ENCODE measurements around the gene CCDC197. TPM values are rescaled to one million over a fixed set of nuclear protein-coding genes. Genes with fewer than 3 reads are reported as not detected.

The CCDC197 gene
- total RNA-seq, 1 donor from 2014 or later: not detected

DNA sequence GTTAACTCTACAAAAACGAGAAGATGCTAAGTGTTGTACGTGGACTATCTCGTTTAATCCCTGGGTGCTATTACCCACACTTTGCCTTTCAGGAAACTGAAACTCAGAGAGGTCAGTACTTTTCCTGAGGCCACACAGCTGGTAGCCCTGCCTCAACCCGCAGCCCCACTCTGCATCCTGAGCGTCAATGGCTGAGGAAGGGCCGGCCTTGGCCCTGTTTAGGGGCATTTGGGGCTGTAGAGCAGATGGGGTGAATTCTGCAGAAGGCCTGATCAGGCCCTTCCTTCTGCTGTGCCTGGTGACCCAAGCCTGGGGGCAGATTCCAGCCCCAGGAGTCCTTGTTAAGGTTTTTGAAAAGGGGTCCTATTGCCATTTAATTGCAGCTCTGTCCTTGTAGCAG lies 3.7 kb upstream of the CCDC197 start:
- peaks cover 23% of the 10 kb centered on the region for H3K27me3 Mint-ChIP-seq (ENCODE audit: low read depth)

DNA sequence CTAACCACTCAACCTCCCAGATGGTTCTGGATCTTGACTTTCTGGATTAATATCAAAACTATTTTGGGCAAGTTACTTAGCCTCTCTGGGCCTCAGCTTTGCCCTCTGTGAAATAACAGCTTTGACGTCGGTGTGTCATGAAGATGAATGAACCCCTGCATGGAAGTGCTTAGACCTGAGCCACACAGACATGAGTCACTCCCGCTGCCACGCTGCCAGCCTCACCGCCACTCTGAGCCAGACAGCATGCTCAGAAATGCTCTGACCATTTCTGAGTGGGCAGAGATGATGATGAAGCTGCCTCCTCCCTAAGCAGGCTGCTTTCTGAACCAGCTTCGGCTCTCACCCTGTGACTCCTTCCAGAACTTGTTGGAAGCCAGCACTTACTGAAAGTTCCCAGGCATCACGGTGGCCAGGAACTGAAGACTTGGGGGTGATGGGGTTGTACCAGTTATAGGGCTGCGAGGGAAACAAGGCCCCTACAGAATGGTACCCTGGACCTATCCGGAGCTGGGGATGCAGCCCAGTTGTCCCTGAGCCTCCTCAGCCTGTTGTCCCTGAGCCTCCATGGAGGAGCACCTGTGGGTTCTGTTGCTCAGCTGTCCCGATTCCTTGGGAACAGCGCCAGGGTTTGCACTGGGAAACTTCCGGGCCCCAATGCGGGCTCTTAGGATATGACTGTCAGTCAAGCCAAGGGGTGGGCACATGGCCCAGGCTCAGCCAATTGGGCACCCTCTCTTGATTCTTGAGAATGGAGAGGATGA lies 2.0 kb upstream of the CCDC197 start:
- Mint-ChIP-seq H3K9me3 (ENCODE audit: low read depth) (no peaks in the 10 kb centered on the region), H3K27ac (ENCODE audit: unreplicated experiment) (peak overlapping the region; percentile 41), H3K36me3 (ENCODE audit: low read depth) (no peaks in the 10 kb centered on the region), H3K4me3 (ENCODE audit: unreplicated experiment) (no peak overlapping the region), H3K27me3 (ENCODE audit: low read depth) (peaks cover 23% of the 10 kb centered on the region), H3K4me1 (ENCODE audit: low read depth) (peaks cover 14% of the 10 kb centered on the region)
- TF ChIP-seq, protein P1, sequence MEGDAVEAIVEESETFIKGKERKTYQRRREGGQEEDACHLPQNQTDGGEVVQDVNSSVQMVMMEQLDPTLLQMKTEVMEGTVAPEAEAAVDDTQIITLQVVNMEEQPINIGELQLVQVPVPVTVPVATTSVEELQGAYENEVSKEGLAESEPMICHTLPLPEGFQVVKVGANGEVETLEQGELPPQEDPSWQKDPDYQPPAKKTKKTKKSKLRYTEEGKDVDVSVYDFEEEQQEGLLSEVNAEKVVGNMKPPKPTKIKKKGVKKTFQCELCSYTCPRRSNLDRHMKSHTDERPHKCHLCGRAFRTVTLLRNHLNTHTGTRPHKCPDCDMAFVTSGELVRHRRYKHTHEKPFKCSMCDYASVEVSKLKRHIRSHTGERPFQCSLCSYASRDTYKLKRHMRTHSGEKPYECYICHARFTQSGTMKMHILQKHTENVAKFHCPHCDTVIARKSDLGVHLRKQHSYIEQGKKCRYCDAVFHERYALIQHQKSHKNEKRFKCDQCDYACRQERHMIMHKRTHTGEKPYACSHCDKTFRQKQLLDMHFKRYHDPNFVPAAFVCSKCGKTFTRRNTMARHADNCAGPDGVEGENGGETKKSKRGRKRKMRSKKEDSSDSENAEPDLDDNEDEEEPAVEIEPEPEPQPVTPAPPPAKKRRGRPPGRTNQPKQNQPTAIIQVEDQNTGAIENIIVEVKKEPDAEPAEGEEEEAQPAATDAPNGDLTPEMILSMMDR (IDR thresholded peaks at IDR 0.05): no peak
- DNase-seq (ENCODE audit: low spot score): no peak

More for the DNA sequence above, 3.7 kb upstream of the CCDC197 start:
- TF ChIP-seq, protein P1 (IDR thresholded peaks at IDR 0.05): no peak
- no peak for DNase-seq (ENCODE audit: low spot score)
- Mint-ChIP-seq H3K9me3 (ENCODE audit: low read depth) (no peaks in the 10 kb centered on the region), H3K4me3 (ENCODE audit: unreplicated experiment) (no peak overlapping the region), H3K27ac (ENCODE audit: unreplicated experiment) (no peak overlapping the region), H3K4me1 (ENCODE audit: low read depth) (peaks cover 14% of the 10 kb centered on the region), H3K36me3 (ENCODE audit: low read depth) (no peaks in the 10 kb centered on the region)

DNA sequence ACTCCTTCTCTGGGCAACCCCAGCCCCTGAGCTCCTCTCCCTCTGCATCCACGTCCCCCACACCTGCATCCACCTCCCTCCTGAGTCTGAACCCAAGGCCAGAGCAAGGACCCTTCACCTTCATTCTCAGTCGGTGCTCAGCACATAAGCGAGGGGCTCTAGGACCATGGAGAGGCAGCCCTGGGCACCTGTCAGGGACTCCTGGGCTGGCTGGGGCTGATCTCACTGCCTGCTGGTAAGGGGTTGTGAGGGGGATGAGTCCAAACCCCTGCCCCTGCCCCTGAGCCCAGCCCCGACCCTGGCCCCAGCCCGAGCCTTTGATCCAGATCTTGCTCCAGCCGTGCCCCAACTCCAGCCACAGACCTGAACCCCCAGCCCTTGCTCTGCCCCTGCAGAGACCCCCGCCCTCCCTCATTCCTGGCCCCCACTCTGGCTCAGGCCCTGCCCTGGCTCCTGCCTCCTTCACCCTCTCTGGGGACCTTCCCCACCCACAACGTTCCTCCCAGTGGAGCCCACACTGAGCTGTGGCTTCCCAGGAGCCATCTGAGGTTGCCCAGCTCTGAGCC lies 888 bp upstream of the CCDC197 start:
- Mint-ChIP-seq H3K4me1 (ENCODE audit: low read depth) (peaks cover 14% of the 10 kb centered on the region), H3K9me3 (ENCODE audit: low read depth) (no peaks in the 10 kb centered on the region), H3K27me3 (ENCODE audit: low read depth) (peaks cover 20% of the 10 kb centered on the region), H3K27ac (ENCODE audit: unreplicated experiment) (no peak overlapping the region), H3K4me3 (ENCODE audit: unreplicated experiment) (no peak overlapping the region), H3K36me3 (ENCODE audit: low read depth) (no peaks in the 10 kb centered on the region)
- DNase-seq (ENCODE audit: low spot score): no peak
- TF ChIP-seq, protein P1 (IDR thresholded peaks at IDR 0.05): no peak

DNA sequence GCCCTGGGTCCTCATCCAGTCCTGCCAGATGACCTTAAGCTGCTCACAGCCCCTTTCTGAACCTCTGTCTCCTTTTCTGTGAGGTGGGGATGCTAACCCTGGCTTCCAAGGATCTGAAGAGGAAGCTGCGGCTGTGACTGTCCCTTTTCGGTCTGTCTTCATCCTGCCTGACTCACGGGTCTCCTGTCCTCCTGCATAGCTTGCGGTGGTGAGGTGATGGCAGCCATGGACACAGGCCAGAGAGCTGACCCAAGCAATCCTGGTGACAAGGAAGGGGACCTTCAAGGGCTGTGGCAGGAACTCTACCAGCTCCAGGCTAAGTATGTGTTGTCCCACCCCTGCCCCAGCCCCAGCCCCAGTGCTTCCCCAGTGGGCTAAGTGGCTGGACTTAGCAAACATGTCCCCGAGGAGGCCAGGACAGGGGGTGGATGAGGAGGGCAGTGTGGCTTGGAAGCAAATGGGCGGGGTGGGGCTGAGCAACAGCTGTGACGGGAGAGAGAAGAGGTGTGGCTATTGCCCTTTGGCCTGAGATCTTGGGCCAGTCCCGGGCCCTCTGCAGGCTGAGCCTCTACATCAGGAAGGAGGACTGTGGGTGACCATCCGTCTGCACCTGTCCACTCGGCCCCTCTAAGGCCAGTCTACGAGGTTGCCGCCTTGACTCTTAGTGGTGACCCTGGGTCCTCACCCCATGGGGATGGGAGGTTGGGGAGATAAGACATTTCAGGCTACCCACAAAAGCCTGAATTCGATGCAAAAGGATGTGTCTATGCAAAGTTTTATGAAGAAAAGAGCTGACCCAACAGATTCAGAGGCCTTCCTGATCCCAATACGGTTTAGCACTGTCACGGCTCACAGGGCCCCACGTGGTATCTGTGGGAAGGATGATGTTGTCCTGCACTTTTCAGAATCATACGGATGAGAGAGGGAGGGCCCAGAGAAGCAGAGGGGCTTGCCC lies 1.1 kb downstream of the CCDC197 start:
- H3K36me3 Mint-ChIP-seq (ENCODE audit: low read depth): no peaks in the 10 kb centered on the region
- DNase-seq (ENCODE audit: low spot score): no peak
- no peaks in the 10 kb centered on the region for H3K9me3 Mint-ChIP-seq (ENCODE audit: low read depth)
- peaks cover 22% of the 10 kb centered on the region for H3K27me3 Mint-ChIP-seq (ENCODE audit: low read depth)
- peaks cover 18% of the 10 kb centered on the region for H3K4me1 Mint-ChIP-seq (ENCODE audit: low read depth)
- H3K4me3 Mint-ChIP-seq (ENCODE audit: unreplicated experiment): no peak overlapping the region
- TF ChIP-seq, protein P1 (IDR thresholded peaks at IDR 0.05): no peak
- H3K27ac Mint-ChIP-seq (ENCODE audit: unreplicated experiment): no peak overlapping the region

DNA sequence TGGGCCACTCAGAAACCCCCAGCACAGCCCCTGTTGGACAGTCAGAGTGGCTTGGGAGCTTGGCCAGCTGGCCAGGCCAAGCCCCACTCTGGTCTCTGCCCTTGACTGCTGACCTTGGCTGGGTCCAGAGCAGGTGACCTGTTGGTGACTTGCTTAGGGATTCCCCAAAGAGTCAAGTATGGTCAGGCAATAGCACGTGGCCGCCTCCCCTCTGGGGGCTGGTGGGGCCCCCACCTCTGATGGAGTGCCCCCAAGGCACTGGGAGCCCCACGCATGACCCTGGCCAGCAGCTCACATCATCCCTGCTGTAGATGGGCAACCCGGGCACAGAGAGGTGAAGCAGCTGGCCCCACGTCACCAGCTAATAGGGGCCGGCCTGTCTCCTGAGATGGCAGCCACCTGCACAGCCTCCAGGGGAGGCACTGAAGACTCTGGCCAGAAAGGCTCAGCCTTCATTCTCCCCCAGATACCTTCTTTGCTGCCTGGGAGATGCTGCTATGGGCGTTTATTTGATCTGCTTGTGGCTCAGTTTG lies 1.8 kb downstream of the CCDC197 start:
- H3K27me3 Mint-ChIP-seq (ENCODE audit: low read depth): peaks cover 27% of the 10 kb centered on the region
- H3K36me3 Mint-ChIP-seq (ENCODE audit: low read depth): no peaks in the 10 kb centered on the region
- peaks cover 18% of the 10 kb centered on the region for H3K4me1 Mint-ChIP-seq (ENCODE audit: low read depth)
- TF ChIP-seq, protein P1 (IDR thresholded peaks at IDR 0.05): no peak
- H3K27ac Mint-ChIP-seq (ENCODE audit: unreplicated experiment): no peak overlapping the region
- H3K9me3 Mint-ChIP-seq (ENCODE audit: low read depth): no peaks in the 10 kb centered on the region
- no peak for DNase-seq (ENCODE audit: low spot score)
- H3K4me3 Mint-ChIP-seq (ENCODE audit: unreplicated experiment): no peak overlapping the region
